Hepatocyte (in vitro differentiated cells): ENCODE results near the gene NKPD1.

Source experiments
- CTCF ChIP-seq: fragments of 200-600 bp; sonication (generic); IDR thresholded peaks from 2 replicates; pipeline ENCODE4 v1.5.1; 2016; ENCODE audit warnings: antibody characterized with exemption, mild to moderate bottlenecking; ENCODE audit not compliant: poor library complexity
- EZH2 ChIP-seq: fragments of 200-600 bp; sonication (generic); IDR thresholded peaks from 2 replicates; pipeline ENCODE4 v1.6.1; 2016; ENCODE audit warnings: antibody characterized with exemption, mild to moderate bottlenecking, borderline replicate concordance

- TF ChIP-seq EZH2 (no peak), CTCF (no peak)
These were observed 9.5 kb downstream of the NKPD1 start for GRCh38 chr19:45151320-45151719.
